ENCODE measurements around the gene ATOH1.

The ATOH1 gene

GRCh38 chr4:93791570-93792195 lies 36.9 kb upstream of the ATOH1 start:
- TF ChIP-seq CTCF (IDR thresholded peaks at IDR 0.05; ENCODE audit: control insufficient read depth, insufficient read depth, low read depth, low read length, missing control alignments), result peak; percentile 74
- H3K4me3 ChIP-seq (ENCODE audit: control insufficient read depth, low read depth, low read length), result no peak overlapping the region
- DNase-seq (ENCODE audit: low read depth), result peak; percentile 8

GRCh38 chr4:93802045-93802444 lies 26.5 kb upstream of the ATOH1 start:
- no peak for TF ChIP-seq CTCF (IDR thresholded peaks at IDR 0.05; ENCODE audit: control insufficient read depth, insufficient read depth, low read depth, low read length, missing control alignments)

GRCh38 chr4:93809773-93810172 lies 18.8 kb upstream of the ATOH1 start:
- DNase-seq (ENCODE audit: low read depth), result no peak
- no peak for TF ChIP-seq CTCF (IDR thresholded peaks at IDR 0.05; ENCODE audit: control insufficient read depth, insufficient read depth, low read depth, low read length, missing control alignments)
- H3K4me3 ChIP-seq (ENCODE audit: control insufficient read depth, low read depth, low read length), result no peak overlapping the region

More at GRCh38 chr4:93802045-93802444, 26.5 kb upstream of the ATOH1 start:
- no peak for DNase-seq (ENCODE audit: low read depth)
- no peak overlapping the region for H3K4me3 ChIP-seq (ENCODE audit: control insufficient read depth, low read depth, low read length)

- H3K4me3 ChIP-seq (ENCODE audit: control insufficient read depth, low read depth, low read length), result no peak overlapping the region
- TF ChIP-seq CTCF (IDR thresholded peaks at IDR 0.05; ENCODE audit: control insufficient read depth, insufficient read depth, low read depth, low read length, missing control alignments), result no peak
- no peak for DNase-seq (ENCODE audit: low read depth)
Measured at GRCh38 chr4:93810340-93810992, 18.1 kb upstream of the ATOH1 start.

GRCh38 chr4:93813092-93813491 lies 15.5 kb upstream of the ATOH1 start:
- no peak for DNase-seq (ENCODE audit: low read depth)
- TF ChIP-seq CTCF (IDR thresholded peaks at IDR 0.05; ENCODE audit: control insufficient read depth, insufficient read depth, low read depth, low read length, missing control alignments), result no peak
- H3K4me3 ChIP-seq (ENCODE audit: control insufficient read depth, low read depth, low read length), result no peak overlapping the region

- DNase-seq (ENCODE audit: low read depth), result no peak
- no peak for TF ChIP-seq CTCF (IDR thresholded peaks at IDR 0.05; ENCODE audit: control insufficient read depth, insufficient read depth, low read depth, low read length, missing control alignments)
- no peak overlapping the region for H3K4me3 ChIP-seq (ENCODE audit: control insufficient read depth, low read depth, low read length)
Measured at GRCh38 chr4:93814141-93814540, 14.4 kb upstream of the ATOH1 start.

Data from AG09309 (cell line).